Stomach (tissue), 9 donors: ENCODE results near the gene ACP3. TPM values are rescaled to one million over a fixed set of nuclear protein-coding genes. Genes with fewer than 3 reads are reported as not detected.
"Not testable (repeated sequence)": the region's sequence is repeated elsewhere in the genome, so short reads cannot be mapped to it uniquely, and the experiment has no call there.

ENCODE experiments used
- DNase-seq, 2 donors: peaks; one replicate each; pipeline versions ENCODE4 v3.0.0 to v3.0.0-alpha.2; 2013 to 2019
- H3K27ac ChIP-seq, 5 donors: fragments of 200-600 bp in 4 of 5; sonication (generic) in 4 of 5; one replicate each; pipeline ENCODE4 v1.5.1; 2013 to 2019; ENCODE audit warnings: mild to moderate bottlenecking in 1 of 5, moderate library complexity in 1 of 5
- H3K27me3 ChIP-seq, 3 donors: fragments of 200-600 bp; sonication (generic); one replicate each; pipeline ENCODE4 v1.5.1; 2017 to 2019; ENCODE audit warnings: mixed run types in 1 of 3
- H3K36me3 ChIP-seq, 4 donors: fragments of 200-600 bp; sonication (generic); 1 replicate in 3 of 4; 2 replicates in 1 of 4; pipeline ENCODE4 v1.5.1; 2016 to 2019
- H3K4me1 ChIP-seq, 4 donors: fragments of 200-600 bp; sonication (generic); one replicate each; pipeline ENCODE4 v1.5.1; 2016 to 2019
- H3K4me3 ChIP-seq, 4 donors: fragments of 200-600 bp; sonication (generic) in 3 of 4; one replicate each; pipeline ENCODE4 v1.5.1; 2016 to 2019; ENCODE audit warnings: mild to moderate bottlenecking in 1 of 4
- H3K9me3 ChIP-seq, 4 donors: fragments of 200-600 bp; sonication (generic); one replicate each; pipeline ENCODE4 v1.5.1; 2016 to 2019
- CTCF ChIP-seq, 7 experiments: fragments of 450-650 bp in 4 of 7; fragments of 200-600 bp in 3 of 7; sonication (generic) in 3 of 7; IDR thresholded peaks; one replicate each; pipeline ENCODE4 v1.5.1; 2016 to 2019; ENCODE audit warnings: antibody characterized with exemption in 7 of 7, control low read depth in 2 of 7, mild to moderate bottlenecking in 1 of 7
- EP300 ChIP-seq: sonication (generic); formaldehyde crosslinking; IDR thresholded peaks from one replicate; pipeline ENCODE4 v1.6.1; 2017; ENCODE audit warnings: antibody characterized with exemption
- POLR2A ChIP-seq, 4 donors: fragments of 450-650 bp; IDR thresholded peaks; one replicate each; pipeline ENCODE4 v1.6.1; 2016; ENCODE audit warnings: antibody characterized with exemption in 4 of 4, control low read depth in 2 of 4, mild to moderate bottlenecking in 1 of 4, moderate library complexity in 1 of 4
- POLR2AphosphoS5 ChIP-seq, 3 donors: sonication (generic); formaldehyde crosslinking; IDR thresholded peaks; one replicate each; pipeline ENCODE4 v1.6.1; 2016; ENCODE audit warnings: antibody characterized with exemption in 3 of 3
- WGBS, 5 donors: extraction: QIAGEN DNeasy Blood & Tissue Kit in 3 of 5; methylation state at CpG; one replicate each; pipeline versions ENCODE4 v1.1.5 to v1.1.7; 2013 to 2018; 5-methylcytosine and 5-hydroxymethylcytosine counted together
- intact Hi-C: fragments of 100-400 bp; cut with DNase I; formaldehyde crosslinking; loops from one replicate; pipeline ENCODE4 v1.15.1; 2023; ENCODE audit warnings: low total_unique reads
- polyA plus RNA-seq, 3 donors: library from polyadenylated mRNA; stranded (reverse); fragments of 200-250 nt; gene quantifications; one replicate each; pipeline ENCODE4 v1.2.3, GENCODE V29; 2013
- total RNA-seq, 5 donors: library from RNA; depleted of rRNA; stranded (reverse); fragments of >200 nt; gene quantifications; one replicate each; pipeline versions ENCODE4 v1.1.0 to v1.2.3, GENCODE V29; 2014 to 2016
- donor health status: healthy with polysubstance abuse.
- donor health status: Bipolar disorder and iron deficiency.
- donor health status: healthy.

Gene ACP3
- total and polyA plus RNA-seq, 8 donors, result 3.0 to 56.6 (median 9.3) TPM; not detected in 2

- Histone ChIP-seq H3K4me3 (no peak overlapping the region), H3K4me1 (no peaks in the 10 kb centered on the region), H3K27ac (no peak overlapping the region), H3K27me3 (no peaks in the 10 kb centered on the region), H3K9me3 (peaks cover 0 to 6% (median 2%) of the 10 kb centered on the region in 4 donors), H3K36me3 (no peaks in the 10 kb centered on the region)
- intact Hi-C loops, result no loop called here
- WGBS, 5 donors, result 43 to 50% (median 48%) methylated on average over 2 of the region's 2 CpGs
- TF ChIP-seq POLR2A (IDR thresholded peaks at IDR 0.05) (no peak), EP300 (no peak), POLR2AphosphoS5 (IDR thresholded peaks at IDR 0.05) (no peak), CTCF (IDR thresholded peaks at IDR 0.05) (no peak)
- DNase-seq, result peak in 1 of 2 donors; percentile 69
Measured at GRCh38 chr3:132394320-132394719, 77.1 kb downstream of the ACP3 start.

- Histone ChIP-seq H3K9me3 (peaks cover 0 to 6% (median 2%) of the 10 kb centered on the region in 4 donors), H3K4me3 (no peak overlapping the region), H3K27me3 (no peaks in the 10 kb centered on the region), H3K4me1 (no peaks in the 10 kb centered on the region), H3K27ac (no peak overlapping the region), H3K36me3 (no peaks in the 10 kb centered on the region)
- intact Hi-C loops, result no loop called here
- TF ChIP-seq POLR2AphosphoS5 (IDR thresholded peaks at IDR 0.05), result no peak
- TF ChIP-seq CTCF (IDR thresholded peaks at IDR 0.05), result no peak
- TF ChIP-seq EP300, result no peak
- no peak for TF ChIP-seq POLR2A (IDR thresholded peaks at IDR 0.05)
- no peak for DNase-seq
- 74 to 88% (median 81%) methylated on average over 1 of the region's 1 CpG for WGBS, 5 donors
Measured at GRCh38 chr3:132395126-132395525, 77.9 kb downstream of the ACP3 start.

GRCh38 chr3:132396255-132396654, 79.0 kb downstream of the ACP3 start:
- Histone ChIP-seq H3K4me1 (no peaks in the 10 kb centered on the region), H3K27ac (no peak overlapping the region), H3K9me3 (peaks cover 0 to 6% (median 2%) of the 10 kb centered on the region in 4 donors), H3K27me3 (no peaks in the 10 kb centered on the region), H3K4me3 (no peak overlapping the region), H3K36me3 (no peaks in the 10 kb centered on the region)
- TF ChIP-seq POLR2AphosphoS5 (IDR thresholded peaks at IDR 0.05), result no peak
- TF ChIP-seq POLR2A (IDR thresholded peaks at IDR 0.05), result no peak
- TF ChIP-seq CTCF (IDR thresholded peaks at IDR 0.05), result no peak
- no peak for TF ChIP-seq EP300
- intact Hi-C loops, result no loop called here
- WGBS, 5 donors, result 90 to 97% (median 95%) methylated on average over 19 to 24 of the region's 24 CpGs
- DNase-seq, result no peak

GRCh38 chr3:132396776-132397175, 79.6 kb downstream of the ACP3 start:
- DNase-seq, intact Hi-C loops, H3K4me3 ChIP-seq, H3K36me3 ChIP-seq, H3K27me3 ChIP-seq, H3K9me3 ChIP-seq, H3K4me1 ChIP-seq, H3K27ac ChIP-seq: not testable (repeated sequence)
- 78 to 92% (median 87%) methylated on average over 8 of the region's 8 CpGs for WGBS, 5 donors

GRCh38 chr3:132399054-132399929, 82.1 kb downstream of the ACP3 start:
- H3K36me3 ChIP-seq, result no peaks in the 10 kb centered on the region
- no peaks in the 10 kb centered on the region for H3K27me3 ChIP-seq
- intact Hi-C loops, result no loop called here
- TF ChIP-seq EP300 (no peak), POLR2A (IDR thresholded peaks at IDR 0.05) (no peak), CTCF (IDR thresholded peaks at IDR 0.05) (peak in 5 of 7 experiments; percentile 41 to 78 (median 63)), POLR2AphosphoS5 (IDR thresholded peaks at IDR 0.05) (no peak)
- no peak overlapping the region for H3K27ac ChIP-seq
- peaks cover 0 to 6% (median 2%) of the 10 kb centered on the region in 4 donors for H3K9me3 ChIP-seq
- 54 to 68% (median 65%) methylated on average over 5 of the region's 5 CpGs for WGBS, 5 donors
- no peak overlapping the region for H3K4me3 ChIP-seq
- peak in 1 of 2 donors; percentile 76 for DNase-seq
- H3K4me1 ChIP-seq, result peaks cover 0 to 1% (median 0%) of the 10 kb centered on the region in 4 donors
